Colonic mucosa (tissue), 4 donors: ENCODE results near the gene ADM2. TPM values are rescaled to one million over a fixed set of nuclear protein-coding genes. Genes with fewer than 3 reads are reported as not detected.

ENCODE experiments used
- DNase-seq: peaks from one replicate; pipeline ENCODE4 v3.0.0-alpha.2; 2020
- H3K27ac ChIP-seq: fragments of 200-600 bp; one replicate; pipeline ENCODE4 v1.8.0; 2021
- H3K27me3 ChIP-seq: fragments of 200-600 bp; one replicate; pipeline ENCODE4 v1.8.0; 2021
- H3K36me3 ChIP-seq: fragments of 200-600 bp; one replicate; pipeline ENCODE4 v1.8.0; 2021
- H3K4me1 ChIP-seq: fragments of 200-600 bp; one replicate; pipeline ENCODE4 v1.8.0; 2021; ENCODE audit warnings: mild to moderate bottlenecking
- H3K4me3 ChIP-seq: fragments of 200-600 bp; one replicate; pipeline ENCODE4 v1.8.0; 2021
- H3K9ac ChIP-seq, 2 donors: one replicate each; pipeline ENCODE4 v1.7.0; 2013; ENCODE audit warnings: control low read depth in 2 of 2, low read depth in 2 of 2, low read length in 2 of 2
- H3K9me3 ChIP-seq: fragments of 200-600 bp; one replicate; pipeline ENCODE4 v1.8.0; 2021
- CTCF ChIP-seq: fragments of 200-600 bp; IDR thresholded peaks from one replicate; pipeline ENCODE4 v1.8.0; 2022; ENCODE audit warnings: antibody characterized with exemption, mild to moderate bottlenecking
- intact Hi-C: fragments of 100-400 bp; cut with DNase I; formaldehyde crosslinking; loops from one replicate; pipeline ENCODE4 v1.14.1; 2022
- total RNA-seq, 2 donors: library from RNA; stranded (reverse); fragmentation: NEBNext Ultra II Directional in 1 of 2; extraction: Animal tissue kit (Norgen Biotek cat#: 25700) in 1 of 2; gene quantifications; one replicate each; pipeline ENCODE4 v1.2.1, GENCODE V29; 2021
- donor health status: healthy.
- donor health status: DM: no; HTN: no; CAD: no.
- donor health status: DM: no; HTN: no; CAD: no.

Gene ADM2
- total RNA-seq, 2 donors from 2014 or later: 4.4 to 5.1 TPM

GRCh38 chr22:50446708-50447575, 34.4 kb upstream of the ADM2 start:
- no peaks in the 10 kb centered on the region for H3K4me1 ChIP-seq
- no peak for DNase-seq
- no peak overlapping the region for H3K4me3 ChIP-seq
- TF ChIP-seq CTCF: no peak
- H3K9ac ChIP-seq: no peak overlapping the region
- intact Hi-C loops: no loop called here
- no peaks in the 10 kb centered on the region for H3K27me3 ChIP-seq
- peaks cover 8% of the 10 kb centered on the region for H3K36me3 ChIP-seq
- H3K27ac ChIP-seq: no peak overlapping the region
- H3K9me3 ChIP-seq: no peaks in the 10 kb centered on the region

- H3K27me3 ChIP-seq: no peaks in the 10 kb centered on the region
- no peak overlapping the region for H3K9ac ChIP-seq
- no peak overlapping the region for H3K27ac ChIP-seq
- peaks cover 8% of the 10 kb centered on the region for H3K36me3 ChIP-seq
- no peak for DNase-seq
- TF ChIP-seq CTCF: no peak
- intact Hi-C loops: no loop called here
- no peaks in the 10 kb centered on the region for H3K9me3 ChIP-seq
- H3K4me1 ChIP-seq: no peaks in the 10 kb centered on the region
- no peak overlapping the region for H3K4me3 ChIP-seq
These were observed 33.5 kb upstream of the ADM2 start for GRCh38 chr22:50447576-50448551.

GRCh38 chr22:50452649-50453048, 28.7 kb upstream of the ADM2 start:
- Histone ChIP-seq H3K4me1 (no peaks in the 10 kb centered on the region), H3K36me3 (peaks cover 15% of the 10 kb centered on the region), H3K27ac (no peak overlapping the region), H3K9me3 (no peaks in the 10 kb centered on the region), H3K4me3 (no peak overlapping the region), H3K27me3 (no peaks in the 10 kb centered on the region), H3K9ac (no peak overlapping the region)
- intact Hi-C loops: no loop called here
- DNase-seq: no peak
- TF ChIP-seq CTCF: no peak

GRCh38 chr22:50454556-50455075, 26.7 kb upstream of the ADM2 start:
- Histone ChIP-seq H3K9me3 (no peaks in the 10 kb centered on the region), H3K27ac (no peak overlapping the region), H3K27me3 (no peaks in the 10 kb centered on the region), H3K4me1 (no peaks in the 10 kb centered on the region), H3K4me3 (no peak overlapping the region), H3K36me3 (peaks cover 18% of the 10 kb centered on the region), H3K9ac (no peak overlapping the region)
- DNase-seq: no peak
- TF ChIP-seq CTCF: no peak
- intact Hi-C loops: no loop called here

GRCh38 chr22:50455201-50455600, 26.1 kb upstream of the ADM2 start:
- Histone ChIP-seq H3K27me3 (no peaks in the 10 kb centered on the region), H3K4me3 (no peak overlapping the region), H3K36me3 (peaks cover 18% of the 10 kb centered on the region), H3K9ac (no peak overlapping the region), H3K27ac (no peak overlapping the region), H3K4me1 (no peaks in the 10 kb centered on the region), H3K9me3 (no peaks in the 10 kb centered on the region)
- no peak for TF ChIP-seq CTCF
- DNase-seq: no peak
- intact Hi-C loops: no loop called here
